Stimulated activated CD4-positive, alpha-beta T cell treated with anti-CD3 and anti-CD28 coated beads, TNF-alpha, amount 100 ng/mL, for 24 hours (primary cell): ENCODE data around the gene MS4A4A.

ENCODE experiments used
- DNase-seq, 3 experiments: peaks; one replicate each; pipeline ENCODE4 v3.0.0-alpha.2; 2020; ENCODE audit warnings: low read depth in 3 of 3

The MS4A4A gene

DNA sequence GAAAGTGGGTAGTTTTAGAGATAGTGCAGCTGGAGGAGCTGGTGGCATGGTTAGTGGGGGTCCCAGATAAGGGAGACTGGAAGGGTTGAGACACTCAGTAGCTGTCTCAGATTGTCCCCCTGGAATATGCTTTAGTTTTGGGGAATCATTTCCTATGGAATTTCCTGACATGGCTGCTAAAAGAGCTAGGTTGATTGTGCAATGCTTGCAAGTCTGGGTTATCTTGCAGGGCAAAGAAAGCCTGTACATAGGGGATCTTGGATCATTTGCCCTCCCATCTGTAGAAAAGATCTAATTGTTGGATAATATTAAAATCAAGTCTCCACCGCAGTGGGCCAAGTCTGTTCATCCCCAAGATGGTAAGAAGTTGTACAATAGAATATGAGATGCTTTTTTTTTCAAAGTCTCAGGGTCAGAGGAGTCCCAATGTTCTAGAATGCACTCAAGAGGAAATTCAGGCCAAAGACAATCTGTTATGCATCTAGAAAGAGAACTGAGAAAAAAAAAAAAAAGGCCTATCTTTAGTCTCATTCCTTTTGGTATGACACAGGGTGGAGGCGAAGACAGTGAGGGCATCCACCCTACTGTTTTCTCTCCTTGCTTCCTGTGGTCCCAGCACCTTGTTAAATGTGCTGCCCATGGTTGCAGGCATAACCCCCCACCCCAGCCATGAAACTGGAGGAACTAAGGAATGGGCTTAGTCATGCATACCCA lies 66.8 kb downstream of the MS4A4A start:
- no peak for DNase-seq

DNA sequence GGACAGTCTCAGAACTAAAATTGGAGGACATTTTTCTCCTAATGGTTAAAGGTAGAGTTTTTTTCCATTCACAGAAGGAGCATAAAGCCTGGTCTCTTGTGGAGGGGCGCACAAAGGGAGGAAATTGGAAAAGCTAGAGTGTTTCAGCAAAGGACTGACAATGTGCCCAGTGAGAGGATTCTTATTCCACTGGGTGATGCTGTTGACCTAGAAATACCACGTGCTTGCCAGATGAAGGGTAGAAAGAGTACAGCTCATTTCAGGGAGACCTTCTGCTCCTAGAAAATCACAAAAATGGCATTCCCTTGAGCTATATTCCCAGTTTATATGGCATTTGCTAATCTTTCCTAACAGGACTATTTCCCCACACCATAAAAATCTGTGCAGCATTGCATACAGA lies 67.7 kb downstream of the MS4A4A start:
- DNase-seq: no peak

DNA sequence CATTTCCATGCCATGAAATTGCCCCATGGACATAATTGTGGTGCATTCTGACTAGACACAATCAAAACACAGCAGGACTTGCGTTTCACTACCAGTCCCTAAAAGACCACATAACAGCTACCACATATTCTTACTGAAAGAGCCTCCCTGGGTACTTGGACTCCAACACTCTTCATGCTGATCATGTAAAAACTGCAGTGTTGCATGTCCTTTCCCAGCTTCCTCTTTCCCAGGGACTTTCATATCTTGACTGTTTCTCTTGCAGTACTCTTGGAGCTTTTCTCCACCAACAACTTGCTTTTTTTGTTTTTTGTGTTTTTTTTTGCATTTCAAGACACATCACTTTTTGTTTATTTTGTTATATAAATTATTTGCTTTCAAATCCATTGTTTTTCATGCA lies 69.5 kb downstream of the MS4A4A start:
- no peak for DNase-seq

DNA sequence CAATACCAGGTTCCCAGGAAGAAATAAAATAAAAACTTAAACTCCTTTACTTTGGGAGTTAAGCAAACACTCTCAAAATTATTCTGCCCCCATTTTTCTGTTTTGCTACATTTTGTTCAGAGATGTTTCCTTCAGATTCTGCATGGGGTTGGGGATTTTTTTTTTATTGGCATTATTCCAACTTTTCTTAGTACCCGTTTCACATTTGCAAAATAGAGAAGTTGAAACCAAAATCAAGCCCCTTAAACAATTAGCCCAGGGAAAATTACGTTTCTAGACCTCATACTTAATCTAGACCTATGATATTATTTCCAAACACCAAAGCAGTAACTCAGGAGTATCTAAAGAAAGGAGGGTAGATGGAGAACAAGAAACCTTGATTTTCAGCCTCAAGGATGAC lies 77.3 kb downstream of the MS4A4A start:
- no peak for DNase-seq
